ENCODE results near the gene RPS15.
"Not testable (repeated sequence)": the region's sequence is repeated elsewhere in the genome, so short reads cannot be mapped to it uniquely, and the experiment has no call there.

Gene RPS15

DNA sequence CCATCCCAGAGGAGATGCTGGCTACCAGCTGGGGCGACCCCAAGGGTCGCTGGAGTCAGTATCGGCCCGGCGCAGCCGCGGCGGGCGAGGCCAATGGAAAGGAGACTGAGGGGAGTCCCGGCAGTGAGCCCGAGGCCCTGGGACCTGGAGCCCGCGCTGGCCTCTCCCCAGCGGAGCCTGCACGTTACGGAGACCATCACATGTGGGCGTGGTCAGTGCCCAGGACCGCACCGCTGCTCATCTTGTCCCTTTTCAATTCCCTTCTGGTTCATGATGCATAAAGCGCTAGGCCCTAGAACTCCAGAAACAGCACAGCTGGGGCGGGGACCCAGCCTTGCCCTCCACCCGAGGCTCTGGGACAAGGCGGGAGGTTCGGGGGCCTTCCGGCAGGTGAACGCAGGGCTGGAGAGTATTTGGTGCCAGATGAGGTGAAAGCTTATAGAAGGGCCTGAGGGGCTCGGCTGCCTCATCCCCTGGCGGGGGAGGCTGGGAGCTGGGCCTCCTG is 32.9 kb downstream of the RPS15 start:
- DNase-seq: no peak

DNA sequence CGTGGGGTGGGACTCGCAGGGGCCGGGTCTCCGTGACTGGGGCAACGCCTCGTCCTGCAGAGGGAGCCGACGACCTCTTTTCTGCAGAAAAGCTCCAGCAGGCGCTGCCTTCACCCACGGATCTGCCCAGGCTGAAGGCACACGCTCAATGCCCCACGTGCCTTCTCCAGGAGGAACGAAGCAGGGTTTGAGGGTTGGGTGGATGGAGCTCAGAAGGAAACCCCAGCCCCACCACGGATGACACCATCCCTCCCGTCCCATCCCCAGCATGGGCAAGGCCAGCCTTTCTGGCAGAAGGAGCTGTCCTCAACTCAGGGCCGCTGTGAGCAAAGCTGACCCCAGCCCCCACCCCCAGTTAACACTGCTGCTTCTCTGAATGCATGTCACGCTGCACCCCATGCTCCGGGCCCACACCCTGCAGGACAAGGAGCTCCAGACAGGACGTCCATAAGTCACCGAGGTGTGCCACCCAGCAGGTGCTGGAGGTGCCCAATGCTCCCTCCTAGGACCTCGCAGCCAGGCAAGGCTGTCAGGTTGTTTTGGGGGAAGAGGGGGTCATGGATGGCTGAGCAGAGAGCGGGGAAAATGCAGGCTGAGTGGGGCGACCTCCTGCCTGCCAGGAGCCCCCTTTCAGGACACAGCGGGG is 33.4 kb downstream of the RPS15 start:
- no peak for DNase-seq

DNA sequence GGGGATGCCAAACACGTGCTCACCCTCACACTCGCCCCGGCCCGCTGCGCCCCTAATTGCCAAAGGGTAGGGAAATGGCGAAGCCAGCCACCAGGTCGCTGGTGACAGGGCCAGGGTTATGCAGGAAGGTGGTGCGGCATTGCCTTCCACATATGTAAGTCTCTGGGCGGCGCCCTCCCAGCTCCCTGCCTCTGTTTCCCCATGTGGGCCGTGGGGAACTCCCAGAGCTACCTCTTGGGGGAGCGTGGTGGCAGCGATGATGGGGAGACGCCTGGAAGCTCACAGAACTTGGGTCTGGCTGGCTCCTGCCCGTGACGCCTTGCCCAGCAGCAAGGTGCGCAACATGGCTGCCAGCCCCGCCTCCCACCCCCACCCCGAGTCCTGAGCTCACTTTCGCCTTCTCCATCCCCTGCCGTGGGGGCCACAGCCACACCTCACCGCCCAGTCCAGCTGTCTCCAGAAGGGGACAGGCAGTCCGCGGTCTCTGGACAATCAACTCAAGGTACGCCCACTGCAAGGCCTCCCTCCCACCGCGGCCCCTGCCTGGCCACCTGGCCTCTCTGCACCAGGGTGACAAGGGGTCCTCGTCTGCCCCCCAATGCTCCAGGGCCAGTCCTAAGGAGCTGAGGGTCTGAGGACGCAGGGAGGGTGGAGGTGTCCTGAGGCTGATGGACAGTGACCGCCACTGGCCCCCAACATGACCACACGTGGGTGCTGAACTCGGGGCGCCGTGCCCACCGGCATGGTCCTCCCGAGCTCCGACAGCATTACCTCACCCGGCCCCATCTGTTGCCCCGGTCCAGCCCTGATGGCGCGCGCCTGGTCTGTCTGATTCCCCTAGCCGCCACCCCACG is 34.3 kb downstream of the RPS15 start:
- no peak for DNase-seq

- DNase-seq: no peak
Observed at GRCh38 chr19:1473085-1473851, 35.1 kb downstream of the RPS15 start.

DNA sequence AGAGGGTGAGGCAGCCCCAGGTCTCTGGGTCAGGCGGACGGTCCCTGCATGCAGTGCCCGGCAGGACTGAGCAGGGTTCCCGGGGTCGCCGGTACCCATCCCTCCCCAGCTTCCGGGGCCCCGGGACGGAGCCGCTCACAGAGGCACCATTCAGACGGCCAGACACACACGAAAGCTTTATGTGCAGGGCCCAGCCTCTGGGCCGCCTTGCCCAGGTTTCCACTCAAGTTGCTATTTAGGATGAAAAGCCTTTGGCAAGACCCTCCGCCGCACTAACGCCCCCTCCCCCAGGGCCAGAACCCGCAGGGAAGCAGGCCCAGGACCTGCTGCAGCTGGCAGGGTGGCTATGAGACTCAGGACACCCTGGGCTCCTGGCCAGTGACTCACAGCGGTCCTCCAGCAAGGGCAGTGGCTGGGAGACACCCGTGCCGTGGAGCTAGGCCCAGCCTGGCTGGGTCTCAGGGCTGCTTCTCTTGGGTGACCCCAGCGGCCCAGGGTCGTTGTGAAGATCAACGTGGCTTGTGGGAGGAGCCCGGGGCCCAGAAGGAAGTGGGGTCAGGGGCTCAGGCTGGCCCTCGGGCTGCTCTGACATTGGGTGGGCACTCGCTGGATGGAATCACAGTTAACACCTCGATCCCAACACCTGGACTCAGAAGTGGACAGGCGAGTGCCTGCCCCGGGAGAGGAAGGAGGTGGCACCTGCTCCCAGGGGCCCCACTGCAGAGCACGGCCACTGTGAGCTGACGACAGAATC is 36.0 kb downstream of the RPS15 start:
- no peak for DNase-seq

DNA sequence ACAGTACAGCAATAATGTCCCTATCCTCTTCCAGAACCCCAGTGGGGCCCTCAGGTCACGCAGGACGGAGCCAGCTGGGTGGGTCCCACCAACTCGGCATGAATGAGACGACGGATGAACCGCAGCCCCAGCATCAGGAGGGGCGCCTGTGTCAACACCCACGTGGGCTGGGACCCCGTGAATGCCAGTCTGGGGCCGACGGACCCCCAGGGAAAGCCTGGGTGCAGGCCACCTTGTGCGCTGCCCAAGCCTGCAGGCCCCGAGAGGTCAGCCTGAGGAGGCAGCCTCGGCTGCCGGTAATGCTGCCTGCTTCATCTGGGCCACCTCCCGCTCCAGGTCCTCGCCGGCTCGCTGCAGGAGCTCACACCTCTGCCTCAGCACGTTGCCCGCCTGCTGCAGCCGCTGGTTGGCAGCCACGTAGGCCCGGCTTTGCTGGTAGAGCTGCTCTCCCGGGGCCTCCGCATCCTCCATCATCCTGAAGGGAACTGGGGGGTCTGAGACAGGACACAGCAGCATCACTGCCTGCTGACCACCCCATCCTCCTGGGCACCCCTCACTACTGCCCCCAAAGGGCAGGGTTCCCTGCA is 36.7 kb downstream of the RPS15 start:
- no peak for DNase-seq

- DNase-seq: no peak
Observed at GRCh38 chr19:1475751-1476437, 37.7 kb downstream of the RPS15 start.

GRCh38 chr19:1477056-1477455 is 38.9 kb downstream of the RPS15 start:
- DNase-seq: not testable (repeated sequence)

- peak; percentile 97 for DNase-seq
Observed at GRCh38 chr19:1478934-1479707, 40.9 kb downstream of the RPS15 start, which contains the start of gene C19orf25. TSS of gene C19orf25 (minus strand) at chr19:1479215. CDS start at chr19:1478903, 312 bp downstream.

DNA sequence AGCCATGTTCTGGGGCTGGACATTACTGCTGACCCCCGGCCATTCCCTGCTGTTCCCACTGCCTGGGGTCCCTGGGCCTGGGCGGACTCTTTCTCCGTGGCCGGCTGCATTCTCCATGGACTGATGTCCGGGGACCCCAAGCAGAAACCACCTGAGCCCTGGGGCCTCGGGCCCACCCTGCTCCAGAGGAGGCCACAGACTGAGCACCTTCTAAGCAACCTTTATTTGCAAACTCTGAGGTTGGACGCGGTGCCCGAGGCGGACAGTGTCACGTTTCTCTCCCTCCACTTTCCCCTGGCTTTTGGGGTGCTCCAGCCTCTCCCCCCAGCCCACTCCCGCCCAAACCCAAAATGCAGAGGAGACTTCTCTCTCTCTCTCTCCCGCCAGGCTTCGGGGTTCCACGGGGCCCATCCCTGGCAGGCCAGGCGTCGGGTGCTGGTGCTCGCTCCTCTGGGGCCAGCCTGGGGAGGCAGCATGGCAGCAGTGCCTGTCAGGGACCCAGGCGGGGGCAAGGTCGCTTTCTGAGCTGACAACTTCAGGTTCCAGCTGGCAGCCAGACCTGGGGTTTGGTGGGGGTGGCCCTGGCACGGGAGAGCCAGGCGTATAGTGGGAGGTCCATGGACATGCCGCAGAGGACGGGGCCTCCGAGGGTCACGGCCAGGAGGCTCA is 43.2 kb downstream of the RPS15 start:
- no peak for DNase-seq

DNA sequence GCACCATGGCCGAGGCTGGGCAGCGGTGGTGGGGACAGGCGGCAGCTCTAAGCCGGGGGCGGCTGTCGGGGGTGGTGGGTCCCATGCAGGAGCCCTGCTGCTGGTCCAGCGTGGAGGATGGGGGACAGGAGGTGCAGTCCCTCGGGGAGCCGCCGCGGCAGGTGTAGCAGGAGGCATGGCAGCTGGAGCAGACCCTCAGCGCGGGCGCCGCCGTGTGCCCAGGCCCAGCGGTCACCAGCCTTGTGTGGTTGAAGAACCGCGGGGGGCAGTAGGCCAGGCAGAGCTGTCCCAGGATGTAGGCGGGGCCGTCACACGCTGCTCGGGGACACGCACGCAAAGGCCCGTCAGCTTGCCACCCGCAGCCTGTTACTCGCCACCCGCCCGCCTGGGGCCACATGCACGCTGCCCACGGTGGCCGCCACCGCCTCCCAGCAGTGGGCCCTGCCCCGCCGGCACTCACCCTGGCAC is 43.7 kb downstream of the RPS15 start:
- no peak for DNase-seq

DNA sequence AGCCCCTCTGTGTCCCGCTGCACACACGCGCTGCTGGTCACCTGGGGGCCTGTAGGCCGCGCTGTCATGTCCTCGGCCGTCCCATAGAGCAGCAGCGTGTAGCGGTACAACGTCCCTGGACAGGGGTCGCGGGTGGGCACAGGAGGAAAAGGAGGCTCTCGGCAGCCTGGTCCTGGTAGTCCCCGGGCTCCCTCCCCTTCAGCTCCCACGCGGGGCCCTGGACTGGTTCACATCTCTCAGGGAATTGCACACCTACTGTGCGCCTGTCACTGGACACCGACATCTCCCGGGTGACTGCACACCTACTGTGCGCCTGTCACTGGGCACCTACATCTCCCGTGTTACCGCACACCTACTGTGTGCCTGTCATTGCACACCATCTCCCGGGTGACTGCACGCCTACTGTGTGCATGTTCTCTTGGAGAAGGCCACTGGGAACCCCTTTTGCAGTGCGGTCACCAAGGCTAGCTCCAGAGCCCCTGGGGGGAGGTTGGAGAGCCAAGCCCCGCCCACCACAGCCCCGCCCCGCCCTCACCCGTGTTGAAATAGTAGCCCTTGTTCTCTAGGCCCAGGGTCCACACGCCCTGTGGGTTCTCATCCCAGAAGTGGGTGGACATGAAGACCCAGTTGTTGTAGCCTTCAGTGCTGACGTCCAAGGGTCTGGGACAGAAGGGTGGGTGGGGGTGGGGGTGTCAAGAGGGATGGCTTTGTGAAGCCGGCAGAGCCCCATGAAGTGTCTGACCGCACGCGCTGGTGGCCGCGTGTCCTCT is 44.4 kb downstream of the RPS15 start:
- no peak for DNase-seq

GRCh38 chr19:1483131-1483978 is 45.2 kb downstream of the RPS15 start:
- DNase-seq: no peak

- no peak for DNase-seq
Observed at GRCh38 chr19:1483979-1484428, 45.8 kb downstream of the RPS15 start.

GRCh38 chr19:1486720-1487575 is 48.8 kb downstream of the RPS15 start:
- no peak for DNase-seq

DNA sequence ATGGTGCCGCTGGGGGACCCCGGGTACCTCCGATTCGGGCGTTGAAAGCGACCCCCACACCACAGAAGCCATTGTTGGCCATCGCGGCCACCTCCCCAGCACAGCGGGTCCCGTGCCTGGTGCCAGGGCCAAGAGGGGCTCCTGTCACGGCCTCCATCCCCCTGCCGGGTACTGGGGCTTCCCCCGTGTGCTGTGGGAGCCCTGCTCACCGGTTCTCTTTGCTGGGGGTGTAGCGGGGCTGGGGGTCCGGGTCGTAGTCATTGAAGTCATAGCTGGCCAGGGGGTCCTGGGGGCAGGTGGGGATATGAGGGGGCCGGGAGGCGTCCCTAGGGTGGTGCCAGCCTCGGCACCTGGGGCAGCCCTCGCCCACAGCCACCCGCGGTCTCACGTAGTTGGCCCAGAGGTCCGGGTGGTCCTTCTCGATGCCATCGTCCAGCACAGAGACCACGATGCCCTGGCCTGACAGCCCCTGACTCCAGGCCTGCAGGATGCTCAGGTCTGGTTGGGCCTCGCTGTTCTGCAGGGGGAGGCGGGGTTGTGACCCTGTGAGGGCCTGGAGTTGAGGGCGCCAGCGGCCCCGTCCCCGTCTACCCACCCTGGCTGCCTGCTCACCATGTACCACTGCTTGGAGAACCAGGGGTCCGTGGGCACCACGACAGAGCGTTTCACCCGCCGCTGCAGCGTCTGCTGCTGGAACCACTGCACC is 49.5 kb downstream of the RPS15 start:
- DNase-seq: no peak

GRCh38 chr19:1488282-1488601 is 50.0 kb downstream of the RPS15 start:
- no peak for DNase-seq
